GM12873 (cell line): ENCODE results near the gene KCNJ10.

Experiments used
- TF ChIP-seq, protein P1 (sequence below): IDR thresholded peaks from 2 replicates; pipeline ENCODE4 v1.5.1; 2012; ENCODE audit warnings: low read depth, mild to moderate bottlenecking, moderate library complexity, low read length, control low read depth; ENCODE audit not compliant: insufficient read depth; ENCODE audit errors: missing control alignments

The KCNJ10 gene

DNA sequence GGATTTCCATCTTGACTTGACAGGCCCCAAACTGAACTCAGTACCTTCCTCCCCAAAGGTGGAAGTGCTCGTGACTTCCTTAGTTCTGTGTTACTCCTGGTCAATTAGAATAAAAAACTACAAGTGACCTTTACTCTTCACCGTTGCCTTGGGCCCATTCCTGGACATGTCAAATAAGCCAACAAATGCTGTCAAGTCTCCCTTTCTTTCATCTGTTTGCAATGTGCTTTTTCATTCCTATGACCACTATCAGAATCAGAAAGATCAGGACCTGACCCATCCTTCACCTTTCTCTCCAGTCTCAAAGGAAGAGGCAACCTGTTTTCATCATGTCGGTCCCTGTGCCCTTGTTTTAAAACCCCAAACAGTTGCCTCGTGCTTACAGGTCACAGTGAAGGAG, 4.9 kb upstream of the KCNJ10 start:
- TF ChIP-seq, protein P1, sequence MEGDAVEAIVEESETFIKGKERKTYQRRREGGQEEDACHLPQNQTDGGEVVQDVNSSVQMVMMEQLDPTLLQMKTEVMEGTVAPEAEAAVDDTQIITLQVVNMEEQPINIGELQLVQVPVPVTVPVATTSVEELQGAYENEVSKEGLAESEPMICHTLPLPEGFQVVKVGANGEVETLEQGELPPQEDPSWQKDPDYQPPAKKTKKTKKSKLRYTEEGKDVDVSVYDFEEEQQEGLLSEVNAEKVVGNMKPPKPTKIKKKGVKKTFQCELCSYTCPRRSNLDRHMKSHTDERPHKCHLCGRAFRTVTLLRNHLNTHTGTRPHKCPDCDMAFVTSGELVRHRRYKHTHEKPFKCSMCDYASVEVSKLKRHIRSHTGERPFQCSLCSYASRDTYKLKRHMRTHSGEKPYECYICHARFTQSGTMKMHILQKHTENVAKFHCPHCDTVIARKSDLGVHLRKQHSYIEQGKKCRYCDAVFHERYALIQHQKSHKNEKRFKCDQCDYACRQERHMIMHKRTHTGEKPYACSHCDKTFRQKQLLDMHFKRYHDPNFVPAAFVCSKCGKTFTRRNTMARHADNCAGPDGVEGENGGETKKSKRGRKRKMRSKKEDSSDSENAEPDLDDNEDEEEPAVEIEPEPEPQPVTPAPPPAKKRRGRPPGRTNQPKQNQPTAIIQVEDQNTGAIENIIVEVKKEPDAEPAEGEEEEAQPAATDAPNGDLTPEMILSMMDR, result no peak

DNA sequence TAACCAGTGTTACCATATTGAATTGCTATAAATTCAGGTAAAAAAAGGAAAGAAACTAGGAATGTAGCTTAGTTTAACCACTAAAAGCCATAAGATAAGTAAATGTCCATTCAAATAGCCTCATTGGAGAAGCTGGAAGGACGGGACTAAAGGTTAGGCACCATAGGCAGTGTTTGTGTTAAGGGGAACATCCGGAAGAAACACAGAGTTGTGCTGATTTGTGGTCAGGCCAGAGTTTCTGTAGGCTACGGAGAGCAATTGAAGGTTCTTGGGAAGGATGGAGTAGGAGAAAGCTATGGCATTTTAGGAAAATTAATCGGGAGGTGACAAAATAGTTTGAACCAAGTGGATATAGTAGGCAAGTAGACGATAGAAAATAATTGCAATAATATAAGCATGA, 1.3 kb upstream of the KCNJ10 start:
- TF ChIP-seq, protein P1, result no peak

DNA sequence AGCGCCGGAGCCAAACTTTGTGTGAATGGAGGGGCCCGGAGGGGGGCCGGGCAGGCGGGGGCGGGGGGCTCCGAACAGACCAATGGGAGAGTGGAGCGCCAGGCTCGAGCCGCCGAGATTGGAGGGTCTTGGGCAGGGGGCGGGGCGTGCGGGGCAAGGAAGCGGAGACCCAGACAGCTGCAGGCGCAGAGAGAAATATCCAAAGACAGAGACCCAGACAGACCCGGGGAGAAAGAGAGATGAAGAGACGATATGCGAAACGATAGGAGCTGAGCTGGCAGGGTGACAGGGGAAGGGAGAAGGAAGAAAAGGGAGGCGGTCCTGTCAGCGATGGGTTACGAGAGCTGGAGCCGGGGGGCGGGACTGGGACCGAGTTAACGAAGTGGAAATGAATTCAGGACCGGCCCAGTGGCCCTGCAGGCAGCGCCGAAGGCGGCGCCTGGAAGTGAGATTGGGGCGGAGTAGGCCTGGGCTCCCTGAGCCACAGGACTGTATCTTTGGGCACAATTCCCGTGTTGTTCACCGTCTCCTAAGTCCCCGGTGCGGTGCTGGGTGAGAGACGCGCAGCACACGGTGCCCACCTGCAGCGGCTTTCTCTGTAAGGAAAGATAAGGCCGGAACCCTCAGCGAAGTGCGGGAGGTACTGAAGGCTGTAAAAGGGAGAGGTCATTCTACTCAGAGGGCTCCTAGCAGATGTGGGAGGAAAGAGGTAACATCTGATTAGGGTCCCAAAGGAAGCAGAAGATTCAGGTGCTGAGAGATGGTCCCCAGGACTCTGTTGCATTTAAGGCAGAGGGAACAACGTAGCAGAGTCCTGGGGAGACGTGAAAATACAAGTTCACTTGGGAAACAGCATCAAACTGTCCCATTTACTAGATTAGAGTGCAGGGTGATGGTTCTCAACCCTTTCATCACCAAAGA, 543 bp upstream of the KCNJ10 start:
- TF ChIP-seq, protein P1, result no peak

DNA sequence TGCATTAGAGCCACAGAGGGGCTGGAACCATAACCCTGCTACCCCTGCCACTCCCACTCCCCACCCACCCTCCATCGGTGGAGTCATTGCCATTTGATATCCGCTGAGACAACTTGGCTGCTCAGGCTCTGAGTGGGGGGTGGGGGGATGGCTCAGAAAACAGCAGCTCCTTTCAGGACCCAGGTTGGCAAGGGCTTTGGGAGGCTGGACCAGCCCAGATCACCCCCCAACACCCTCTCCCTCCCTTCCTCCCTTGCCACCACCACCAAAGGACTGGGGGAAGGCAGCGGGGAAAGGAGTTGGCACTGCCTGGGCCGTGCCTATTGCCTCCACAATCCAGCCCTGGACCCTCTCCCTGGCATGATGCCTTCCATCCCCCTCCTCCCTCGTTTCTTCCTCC, 1.7 kb downstream of the KCNJ10 start:
- TF ChIP-seq, protein P1, result no peak

DNA sequence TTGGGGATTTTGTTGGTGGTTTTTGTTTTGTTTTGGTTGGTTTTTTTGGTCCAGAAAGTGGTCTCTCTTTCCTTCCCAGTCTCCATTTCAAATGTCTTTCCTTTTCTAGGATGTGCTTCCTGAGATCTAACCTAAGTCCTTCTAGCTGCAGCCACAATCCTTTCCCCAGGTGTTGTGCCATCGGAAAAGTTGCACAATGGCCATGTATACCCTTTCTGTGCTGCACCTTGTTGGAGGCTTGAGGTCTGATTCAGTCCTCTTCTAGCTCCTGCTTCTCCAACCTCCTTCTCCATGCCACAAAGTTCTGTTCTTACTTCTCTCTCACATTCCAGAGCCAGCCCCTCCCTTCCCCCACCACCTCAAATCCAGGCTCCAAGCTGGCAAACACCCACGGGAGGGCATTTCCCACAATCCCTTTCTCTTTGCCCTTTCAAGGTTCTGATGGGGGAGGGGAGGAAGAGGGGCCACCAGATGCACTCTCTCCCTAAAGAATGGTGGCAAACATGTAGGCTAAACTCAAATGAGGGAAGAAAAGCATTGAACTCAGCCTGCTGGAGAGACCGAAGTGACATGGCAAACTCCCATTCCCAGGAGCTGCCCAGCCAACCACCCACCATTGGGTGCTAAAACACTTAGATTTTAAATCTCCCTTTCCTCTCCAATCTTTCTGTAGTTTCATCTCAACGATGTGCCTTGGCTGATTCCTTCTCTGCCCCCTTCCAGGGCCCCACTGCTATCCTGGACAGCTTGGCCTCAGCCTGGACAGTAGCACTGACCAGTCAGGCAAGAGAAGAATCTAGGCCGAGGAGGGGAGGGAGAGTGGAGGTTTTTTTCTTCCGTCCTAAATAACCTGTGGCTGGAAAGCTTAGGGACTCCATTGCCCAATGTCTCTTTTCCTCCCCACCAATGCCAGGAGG, 2.9 kb downstream of the KCNJ10 start:
- TF ChIP-seq, protein P1, result no peak

DNA sequence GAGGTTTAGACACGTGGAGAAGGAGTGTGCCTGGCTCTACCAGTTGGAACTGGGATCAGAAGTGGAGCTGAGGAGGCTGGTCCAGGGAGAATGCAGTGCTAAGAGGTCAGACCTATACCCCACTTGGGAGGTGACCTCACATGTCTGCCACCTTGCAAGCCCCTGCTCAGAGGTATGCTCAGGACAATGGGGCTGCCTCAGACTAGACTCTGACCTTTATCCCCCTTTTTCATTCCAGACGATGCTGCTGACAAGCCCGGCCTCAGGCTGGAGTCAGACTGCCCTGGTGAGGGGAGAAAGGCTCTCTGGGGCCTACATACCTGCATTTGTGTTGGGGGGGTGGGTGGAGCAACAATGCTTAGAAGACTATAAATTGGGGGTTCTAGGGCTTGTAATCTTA, 5.2 kb downstream of the KCNJ10 start:
- TF ChIP-seq, protein P1, result no peak

DNA sequence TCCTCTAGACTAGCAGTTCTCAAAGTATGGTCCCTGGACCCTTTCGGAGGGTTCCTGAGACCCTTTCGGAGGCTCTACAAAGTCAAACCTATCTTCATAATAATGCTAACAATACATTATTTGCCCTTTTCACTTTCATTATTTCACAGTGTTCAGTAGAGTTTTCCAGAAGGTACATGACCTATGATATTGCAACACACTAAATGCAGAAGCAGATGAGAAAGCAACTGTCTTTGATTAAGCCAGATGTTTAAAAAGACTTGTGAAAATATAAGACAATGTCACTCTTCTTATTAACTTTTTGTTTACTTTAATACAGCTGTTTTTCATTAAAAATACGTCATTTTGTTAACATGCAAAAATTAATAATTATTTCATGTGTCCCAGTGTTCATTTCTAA, 5.8 kb downstream of the KCNJ10 start:
- TF ChIP-seq, protein P1, result no peak
